Stimulated activated effector memory CD8-positive, alpha-beta T cell treated with anti-CD3 and anti-CD28 coated beads, Interleukin-12 subunit alpha, Interleukin-12 subunit beta, amount 100 ng/mL, for 72 hours (primary cell): ENCODE measurements around the gene OBSCN.

Source experiments
- ATAC-seq: fragments of 150-1000 bp; cut with Tn5 transposase; 2 replicates; pipeline ENCODE4 v1.10.0; 2021
- DNase-seq, 2 donors: peaks; one replicate each; pipeline ENCODE4 v3.0.0; 2021 to 2022; ENCODE audit warnings: low spot score in 2 of 2
- H3K27ac Mint-ChIP-seq: one replicate; pipeline ENCODE4 v1.8.0; 2022; ENCODE audit warnings: mild to moderate bottlenecking, mixed read lengths
- H3K36me3 Mint-ChIP-seq: one replicate; pipeline ENCODE4 v1.8.0; 2022; ENCODE audit warnings: mild to moderate bottlenecking, mixed read lengths
- H3K4me1 Mint-ChIP-seq: one replicate; pipeline ENCODE4 v1.8.0; 2022; ENCODE audit warnings: mixed read lengths
- H3K4me3 Mint-ChIP-seq: one replicate; pipeline ENCODE4 v1.8.0; 2022; ENCODE audit warnings: mild to moderate bottlenecking, mixed read lengths
- H3K9me3 Mint-ChIP-seq: one replicate; pipeline ENCODE4 v1.8.0; 2022; ENCODE audit warnings: mixed read lengths

Gene OBSCN

DNA sequence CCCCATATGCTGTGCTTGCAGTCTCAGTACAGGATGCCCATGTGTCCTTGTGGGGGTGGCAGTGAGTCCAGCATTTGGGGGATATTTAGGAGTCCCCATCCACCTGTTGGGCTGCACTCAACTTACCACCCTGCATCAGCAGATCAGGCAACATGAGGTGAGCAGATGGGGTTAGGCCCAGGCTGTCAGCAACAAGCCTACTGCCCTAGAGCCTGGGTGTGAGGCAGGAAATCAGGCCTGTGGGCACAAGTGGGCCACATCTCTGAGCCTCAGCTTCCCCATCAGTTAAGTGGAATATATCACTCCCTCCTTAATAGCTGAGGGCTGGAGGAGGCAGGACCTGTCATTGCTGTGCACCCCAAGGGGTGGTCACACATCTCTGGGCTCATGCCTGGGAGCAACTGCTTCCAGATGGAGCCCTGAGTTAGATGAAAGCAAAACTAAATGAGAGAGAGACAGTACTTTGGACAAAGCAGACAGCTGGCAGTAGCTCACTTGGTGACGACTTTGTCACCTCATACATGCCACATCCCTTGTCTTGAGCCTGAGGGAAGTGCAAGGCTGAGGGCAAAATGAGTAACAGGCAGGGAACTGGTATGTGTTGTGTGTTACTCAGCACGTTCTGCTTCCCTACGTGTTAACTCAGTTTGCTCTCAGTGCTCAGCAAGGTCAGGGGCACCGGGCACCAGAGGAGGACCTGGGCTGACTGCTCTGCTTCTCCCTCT, 150.4 kb downstream of the OBSCN start:
- no peaks in the 10 kb centered on the region for H3K36me3 Mint-ChIP-seq
- H3K4me1 Mint-ChIP-seq = peaks cover 11% of the 10 kb centered on the region
- ATAC-seq (peak; percentile 88), DNase-seq (no peak)
- H3K4me3 Mint-ChIP-seq = peak overlapping the region; percentile 38
- peak overlapping the region; percentile 87 for H3K27ac Mint-ChIP-seq
- no peaks in the 10 kb centered on the region for H3K9me3 Mint-ChIP-seq

DNA sequence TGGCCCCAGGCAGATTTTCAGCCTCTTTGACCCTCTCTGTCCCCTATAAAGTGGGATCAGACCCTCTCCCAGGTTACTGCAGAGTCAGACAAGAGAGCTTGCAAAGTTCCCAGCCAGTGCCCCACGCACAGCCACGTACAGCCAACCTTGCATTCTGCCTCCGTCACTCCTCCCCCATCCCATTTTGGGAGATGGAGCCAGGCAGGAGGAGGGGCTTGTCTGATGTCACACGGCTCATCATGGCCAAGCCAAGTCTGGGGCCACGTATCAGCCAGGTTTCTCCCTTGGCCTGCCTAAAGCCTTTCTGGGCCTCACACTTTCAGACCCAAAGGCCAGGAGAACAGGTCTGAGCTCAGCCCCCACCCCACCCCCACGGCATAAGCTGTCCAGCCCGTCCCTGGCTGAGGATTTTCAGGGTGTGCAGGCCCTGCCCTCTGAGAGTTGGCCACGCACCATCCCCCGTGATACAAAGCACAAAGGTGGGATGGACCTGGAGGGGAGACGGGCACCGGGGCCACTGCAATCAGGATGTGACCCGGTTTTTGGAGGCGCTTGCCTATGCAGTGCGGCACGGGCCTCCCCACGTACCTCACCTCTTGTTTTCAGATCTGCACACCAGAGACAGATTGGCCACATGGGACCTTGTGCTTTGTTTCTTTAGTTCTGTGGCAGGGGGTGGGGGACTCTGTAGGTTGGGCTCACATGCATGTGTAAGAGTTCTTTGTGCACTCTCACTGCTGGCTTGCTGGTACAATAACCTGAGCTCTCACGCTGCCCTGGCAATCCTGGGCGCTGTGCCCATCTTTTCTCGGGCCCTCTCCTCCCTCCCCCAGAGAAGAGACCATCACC, 151.1 kb downstream of the OBSCN start:
- peak; percentile 1 for ATAC-seq
- Mint-ChIP-seq H3K4me1 (peaks cover 11% of the 10 kb centered on the region), H3K36me3 (no peaks in the 10 kb centered on the region), H3K27ac (peak overlapping the region; percentile 87), H3K9me3 (no peaks in the 10 kb centered on the region), H3K4me3 (peak overlapping the region; percentile 38)
- no peak for DNase-seq

- no peak for DNase-seq
These were observed 152.0 kb downstream of the OBSCN start for GRCh38 chr1:228359613-228360532.

DNA sequence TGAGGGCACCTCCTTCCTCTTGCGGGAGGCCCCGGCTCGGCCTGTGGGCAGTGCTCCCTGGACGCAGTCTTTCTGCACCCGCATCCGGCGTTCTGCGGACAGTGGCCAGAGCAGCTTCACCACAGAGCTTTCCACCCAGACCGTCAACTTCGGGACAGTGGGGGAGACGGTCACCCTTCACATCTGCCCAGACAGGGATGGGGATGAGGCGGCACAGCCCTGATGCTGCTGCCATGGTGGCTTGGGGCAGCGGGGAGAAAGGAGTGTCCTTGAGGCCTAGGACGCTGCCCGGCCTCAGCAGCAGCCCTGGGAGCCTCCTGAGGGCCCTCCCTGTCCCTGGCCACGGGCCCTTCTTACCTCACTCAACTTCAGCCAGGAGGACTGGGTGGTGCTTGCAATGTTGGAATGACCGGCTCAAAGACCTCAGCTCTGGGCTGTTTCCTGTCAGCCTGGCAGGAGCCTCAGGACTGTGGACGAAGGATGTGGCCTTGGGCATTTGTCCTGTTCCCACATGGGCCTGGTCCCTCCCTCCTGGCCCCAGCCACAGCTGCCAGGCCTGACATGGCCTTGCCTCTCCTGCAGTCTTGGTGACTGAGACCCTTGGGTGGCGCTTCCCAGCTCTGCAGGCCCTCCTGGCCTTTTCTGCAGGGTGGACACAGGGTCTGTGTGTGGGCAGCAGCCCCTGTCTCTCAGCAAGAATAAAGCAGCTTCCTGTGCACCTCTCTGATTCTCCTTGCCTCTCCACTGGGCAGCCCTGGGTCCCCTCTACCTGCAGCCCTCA, 152.9 kb downstream of the OBSCN start:
- H3K4me1 Mint-ChIP-seq = peaks cover 11% of the 10 kb centered on the region
- ATAC-seq (no peak), DNase-seq (no peak)
- H3K9me3 Mint-ChIP-seq = no peaks in the 10 kb centered on the region
- H3K4me3 Mint-ChIP-seq = no peak overlapping the region
- H3K27ac Mint-ChIP-seq = peak overlapping the region; percentile 37
- no peaks in the 10 kb centered on the region for H3K36me3 Mint-ChIP-seq

More at GRCh38 chr1:228359613-228360532, 152.0 kb downstream of the OBSCN start:
- no peak overlapping the region for H3K4me3 Mint-ChIP-seq
- H3K9me3 Mint-ChIP-seq = no peaks in the 10 kb centered on the region
- no peak for ATAC-seq
- peaks cover 11% of the 10 kb centered on the region for H3K4me1 Mint-ChIP-seq
- peak overlapping the region; percentile 81 for H3K27ac Mint-ChIP-seq
- no peaks in the 10 kb centered on the region for H3K36me3 Mint-ChIP-seq

DNA sequence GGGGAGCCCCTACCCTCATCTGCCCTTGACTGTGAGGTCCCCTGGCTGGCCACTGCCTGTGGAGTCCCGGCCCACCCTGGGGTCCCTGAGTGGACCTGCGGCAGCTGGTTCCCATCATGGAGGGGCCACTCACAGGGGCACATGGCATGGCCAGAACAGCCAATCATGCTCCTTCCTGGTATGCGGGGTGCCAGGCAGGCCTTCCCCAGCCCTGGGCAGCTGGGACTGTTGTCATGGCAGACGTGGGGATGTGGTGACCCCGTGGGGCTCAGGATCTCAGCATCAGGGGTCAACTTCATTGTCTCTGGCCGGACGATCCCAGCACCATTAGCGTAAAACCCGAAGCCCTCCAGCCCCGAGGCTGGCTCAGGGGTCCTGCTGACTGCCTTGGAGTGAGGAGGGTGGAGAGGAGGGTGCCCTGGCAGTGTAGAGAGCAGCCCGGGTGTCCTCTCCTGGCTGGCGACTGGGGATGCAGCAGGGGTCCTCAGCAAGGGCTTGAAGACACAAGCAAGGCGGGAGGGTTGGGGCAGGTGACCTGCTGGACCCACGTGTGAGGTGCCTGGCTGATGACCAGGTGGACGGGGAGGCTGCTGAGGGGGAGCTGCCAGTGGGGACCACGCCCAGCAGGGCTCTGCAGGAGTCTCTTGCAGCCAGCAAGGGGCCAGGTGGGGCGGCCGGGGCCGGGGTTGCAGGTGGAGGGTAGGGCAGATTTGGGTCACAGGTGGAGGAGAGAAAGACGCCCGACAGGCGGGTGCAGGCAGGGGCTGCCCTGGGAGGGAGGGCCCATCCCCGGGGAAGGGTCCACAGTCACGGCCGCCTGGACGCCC, 153.7 kb downstream of the OBSCN start:
- Mint-ChIP-seq H3K9me3 (no peaks in the 10 kb centered on the region), H3K36me3 (no peaks in the 10 kb centered on the region)

DNA sequence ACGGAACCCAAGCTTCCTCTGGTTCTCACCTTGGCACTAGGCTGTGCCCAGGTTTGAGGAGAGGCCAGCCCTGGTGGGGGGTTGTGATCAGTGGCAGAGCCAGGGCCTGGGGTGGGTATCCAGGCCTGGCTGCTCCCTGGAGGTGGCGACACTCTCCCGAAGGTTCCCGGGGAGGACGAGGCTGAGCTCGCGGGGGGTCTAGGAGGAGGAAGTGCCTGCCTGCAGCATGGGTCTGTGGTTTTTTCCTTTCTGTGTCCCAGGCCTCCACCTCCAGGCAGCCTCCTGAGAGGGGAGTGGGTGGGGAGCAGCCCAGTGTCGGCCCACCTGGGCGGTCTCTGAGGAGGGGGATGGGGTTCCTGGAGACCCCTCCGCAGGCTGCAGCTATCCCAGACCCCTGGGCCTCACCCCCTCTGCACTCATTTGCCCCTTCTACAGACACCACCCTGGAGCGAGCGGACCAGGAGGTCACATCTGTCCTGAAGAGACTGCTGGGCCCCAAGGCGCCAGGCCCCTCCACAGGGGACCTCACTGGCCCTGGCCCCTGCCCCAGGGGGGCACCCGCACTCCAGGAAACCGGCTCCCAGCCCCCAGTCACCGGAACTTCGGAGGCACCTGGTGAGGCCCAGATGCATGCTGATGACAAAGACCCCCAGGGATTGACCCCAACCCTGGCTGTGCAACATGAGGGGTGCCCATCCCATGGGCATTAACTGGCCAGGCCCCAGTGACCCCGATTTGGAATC, 154.5 kb downstream of the OBSCN start:
- Mint-ChIP-seq H3K4me3 (no peak overlapping the region), H3K27ac (peak overlapping the region; percentile 37), H3K9me3 (no peaks in the 10 kb centered on the region), H3K4me1 (peaks cover 11% of the 10 kb centered on the region), H3K36me3 (no peaks in the 10 kb centered on the region)
- DNase-seq (no peak), ATAC-seq (no peak)

More for the DNA sequence above, 153.7 kb downstream of the OBSCN start:
- ATAC-seq (no peak), DNase-seq (no peak)
- H3K4me1 Mint-ChIP-seq = peaks cover 11% of the 10 kb centered on the region
- H3K4me3 Mint-ChIP-seq = no peak overlapping the region
- H3K27ac Mint-ChIP-seq = peak overlapping the region; percentile 37

DNA sequence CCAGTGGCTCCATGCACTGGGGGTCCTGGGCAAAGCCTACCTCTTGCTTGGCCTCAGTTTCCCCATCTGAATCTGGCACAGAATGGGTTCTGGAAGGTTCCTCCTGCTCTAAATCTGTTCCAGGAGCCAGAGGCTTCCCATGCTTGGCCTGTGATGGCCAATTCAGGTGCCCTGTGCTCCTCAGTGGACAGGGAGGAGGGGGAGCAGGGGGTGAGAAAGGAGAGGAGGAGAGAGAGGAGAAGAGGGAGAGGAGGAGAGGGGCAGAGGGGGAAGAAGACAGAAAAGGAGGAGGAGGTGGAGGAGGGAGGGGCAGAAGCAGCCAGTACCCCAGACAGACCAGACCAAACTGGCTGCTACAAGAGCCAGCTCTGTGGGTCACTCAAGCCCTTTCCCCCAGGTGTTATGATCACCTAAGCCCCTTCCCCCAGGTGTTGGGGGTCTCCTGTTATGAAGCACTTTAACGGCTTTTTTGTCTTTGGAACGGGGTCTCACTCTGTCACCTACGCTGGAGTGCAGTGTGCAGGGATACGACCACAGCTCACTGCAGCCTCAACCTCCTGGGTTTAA, 155.1 kb downstream of the OBSCN start:
- no peaks in the 10 kb centered on the region for H3K9me3 Mint-ChIP-seq
- no peak overlapping the region for H3K27ac Mint-ChIP-seq
- no peak overlapping the region for H3K4me3 Mint-ChIP-seq
- DNase-seq = no peak
- H3K4me1 Mint-ChIP-seq = peaks cover 8% of the 10 kb centered on the region
- no peaks in the 10 kb centered on the region for H3K36me3 Mint-ChIP-seq
- ATAC-seq = no peak

GRCh38 chr1:228363686-228364067, 155.8 kb downstream of the OBSCN start:
- DNase-seq = no peak
- Mint-ChIP-seq H3K4me1 (peaks cover under 1% of the 10 kb centered on the region), H3K27ac (no peak overlapping the region), H3K4me3 (no peak overlapping the region), H3K9me3 (no peaks in the 10 kb centered on the region), H3K36me3 (no peaks in the 10 kb centered on the region)
- no peak for ATAC-seq

DNA sequence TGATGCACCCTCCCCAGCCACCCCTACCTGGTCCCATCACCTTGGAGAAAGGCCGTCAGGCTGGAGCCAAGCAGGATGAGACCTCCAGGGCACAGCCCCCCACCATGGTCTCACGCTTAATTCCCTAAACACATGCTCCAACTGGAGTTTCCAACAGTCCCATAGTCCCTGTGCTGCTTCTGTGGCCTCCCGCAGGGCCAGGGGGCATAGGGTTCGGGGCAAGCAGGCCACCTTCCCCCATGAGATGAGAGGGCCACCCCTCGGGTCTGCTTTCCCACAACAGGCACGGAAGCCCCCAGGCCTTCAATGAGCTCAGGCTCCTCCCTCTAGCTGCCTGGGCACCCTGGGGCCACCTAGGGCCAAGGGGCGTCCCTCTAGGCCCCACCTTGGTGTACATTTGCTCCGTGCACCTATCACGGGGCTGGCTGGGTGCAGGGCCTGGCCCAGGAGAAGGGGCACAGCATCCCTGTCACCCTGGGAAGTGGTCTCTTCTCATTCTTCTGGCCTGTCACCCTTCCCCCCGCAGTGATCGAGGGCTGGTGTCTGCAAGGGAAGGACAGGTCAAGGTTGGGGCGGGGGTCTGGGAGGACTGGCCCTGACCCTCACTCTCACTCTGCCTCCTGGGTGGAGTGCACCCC, 156.3 kb downstream of the OBSCN start:
- DNase-seq (no peak), ATAC-seq (no peak)
- peak overlapping the region; percentile 53 for H3K27ac Mint-ChIP-seq
- H3K36me3 Mint-ChIP-seq = no peaks in the 10 kb centered on the region
- no peaks in the 10 kb centered on the region for H3K4me1 Mint-ChIP-seq
- H3K9me3 Mint-ChIP-seq = no peaks in the 10 kb centered on the region
- H3K4me3 Mint-ChIP-seq = no peak overlapping the region

GRCh38 chr1:228364706-228365213, 156.9 kb downstream of the OBSCN start:
- H3K4me1 Mint-ChIP-seq = no peaks in the 10 kb centered on the region
- ATAC-seq (no peak), DNase-seq (no peak)
- no peaks in the 10 kb centered on the region for H3K9me3 Mint-ChIP-seq
- H3K4me3 Mint-ChIP-seq = no peak overlapping the region
- peak overlapping the region; percentile 53 for H3K27ac Mint-ChIP-seq
- H3K36me3 Mint-ChIP-seq = no peaks in the 10 kb centered on the region

- ATAC-seq = no peak
- no peaks in the 10 kb centered on the region for H3K9me3 Mint-ChIP-seq
- no peak overlapping the region for H3K27ac Mint-ChIP-seq
- H3K36me3 Mint-ChIP-seq = no peaks in the 10 kb centered on the region
- DNase-seq = no peak
- H3K4me1 Mint-ChIP-seq = no peaks in the 10 kb centered on the region
- H3K4me3 Mint-ChIP-seq = no peak overlapping the region
These were observed 157.6 kb downstream of the OBSCN start for GRCh38 chr1:228365271-228366061.
